Measurements from ENCODE around the gene CMTM3. TPM values are rescaled to one million over a fixed set of nuclear protein-coding genes. Genes with fewer than 3 reads are reported as not detected.
"Not testable (repeated sequence)": the region's sequence is repeated elsewhere in the genome, so short reads cannot be mapped to it uniquely, and the experiment has no call there.

The CMTM3 gene
- polyA plus RNA-seq, 3 donors = 53.5 to 70.2 (median 65.5) TPM

DNA sequence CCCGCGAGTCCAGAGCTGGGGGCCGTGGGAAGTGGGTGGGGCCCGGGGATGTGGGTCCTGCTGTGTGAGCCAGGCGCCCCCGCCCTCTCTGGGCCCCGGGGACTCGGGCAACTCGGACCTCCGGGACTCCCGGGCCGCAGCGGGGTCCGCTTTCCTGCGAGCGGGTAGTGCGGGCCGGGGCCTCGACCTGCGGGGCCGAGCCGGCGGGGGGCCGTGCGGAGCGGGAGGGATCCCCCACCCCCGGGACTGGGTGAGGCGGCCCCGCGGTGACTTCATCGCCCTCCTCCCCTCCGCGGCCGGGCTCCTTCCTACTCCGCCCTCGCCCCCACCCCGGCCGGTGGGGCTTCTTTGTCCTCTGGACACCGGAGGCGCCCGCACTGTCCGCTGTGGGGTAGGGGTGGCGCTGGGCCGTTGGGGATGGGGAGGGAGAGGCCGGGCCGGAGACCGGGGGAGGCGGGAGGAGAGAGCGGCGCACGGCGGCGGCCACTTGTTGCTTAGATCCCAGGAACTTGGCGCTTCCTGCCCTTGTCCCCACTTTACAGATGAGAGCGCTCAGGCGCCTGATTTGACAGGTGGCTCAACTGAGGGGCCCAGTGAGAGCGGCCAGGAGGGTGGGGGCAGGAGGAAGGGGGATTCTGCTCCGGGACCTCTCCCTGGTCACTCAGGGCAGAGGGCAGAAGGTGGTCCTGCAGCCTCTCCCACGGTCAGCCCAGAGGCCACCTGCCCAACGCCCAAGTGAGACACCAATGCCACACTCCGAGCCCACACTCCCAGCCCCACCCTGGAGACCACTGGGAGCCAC is 874 bp downstream of the CMTM3 start:
- DNase-seq = peak; percentile 47

DNA sequence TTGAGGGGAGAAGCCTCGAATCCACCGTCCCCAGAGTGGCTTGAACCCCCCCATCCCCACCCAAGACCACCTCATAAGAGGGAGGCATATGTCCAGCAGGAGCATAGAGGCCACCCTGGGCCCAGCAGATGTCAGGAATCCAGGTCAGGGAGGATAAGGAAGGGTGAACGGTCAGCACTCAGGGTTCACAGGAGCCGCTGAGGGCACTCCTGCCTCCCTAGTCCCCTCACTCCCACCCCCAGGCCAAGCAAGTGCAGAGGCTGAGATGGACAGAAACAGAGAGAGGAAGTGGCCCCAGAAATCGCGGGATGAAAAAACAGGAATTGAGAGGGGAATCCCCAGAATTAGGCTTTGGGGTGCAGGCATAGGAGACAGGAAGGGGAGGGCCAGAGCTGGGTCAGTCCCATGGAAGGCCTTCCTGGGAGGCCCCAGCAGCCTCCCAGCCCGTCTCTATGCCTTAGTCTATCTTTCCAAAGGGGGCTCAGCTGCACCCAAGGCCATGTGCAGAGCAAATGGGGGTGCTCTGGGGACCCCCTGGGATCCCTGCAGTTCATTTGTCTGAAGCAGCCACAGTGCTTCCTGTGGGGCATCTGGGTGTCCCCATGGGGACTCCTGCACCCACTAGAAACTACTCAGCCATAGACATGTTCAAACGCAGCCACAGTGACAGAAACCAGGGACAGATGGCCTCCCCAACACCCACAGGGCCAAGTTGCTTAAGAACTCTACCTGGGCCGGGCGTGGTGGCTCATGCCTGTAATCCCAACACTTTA is 1.7 kb downstream of the CMTM3 start:
- DNase-seq = no peak

DNA sequence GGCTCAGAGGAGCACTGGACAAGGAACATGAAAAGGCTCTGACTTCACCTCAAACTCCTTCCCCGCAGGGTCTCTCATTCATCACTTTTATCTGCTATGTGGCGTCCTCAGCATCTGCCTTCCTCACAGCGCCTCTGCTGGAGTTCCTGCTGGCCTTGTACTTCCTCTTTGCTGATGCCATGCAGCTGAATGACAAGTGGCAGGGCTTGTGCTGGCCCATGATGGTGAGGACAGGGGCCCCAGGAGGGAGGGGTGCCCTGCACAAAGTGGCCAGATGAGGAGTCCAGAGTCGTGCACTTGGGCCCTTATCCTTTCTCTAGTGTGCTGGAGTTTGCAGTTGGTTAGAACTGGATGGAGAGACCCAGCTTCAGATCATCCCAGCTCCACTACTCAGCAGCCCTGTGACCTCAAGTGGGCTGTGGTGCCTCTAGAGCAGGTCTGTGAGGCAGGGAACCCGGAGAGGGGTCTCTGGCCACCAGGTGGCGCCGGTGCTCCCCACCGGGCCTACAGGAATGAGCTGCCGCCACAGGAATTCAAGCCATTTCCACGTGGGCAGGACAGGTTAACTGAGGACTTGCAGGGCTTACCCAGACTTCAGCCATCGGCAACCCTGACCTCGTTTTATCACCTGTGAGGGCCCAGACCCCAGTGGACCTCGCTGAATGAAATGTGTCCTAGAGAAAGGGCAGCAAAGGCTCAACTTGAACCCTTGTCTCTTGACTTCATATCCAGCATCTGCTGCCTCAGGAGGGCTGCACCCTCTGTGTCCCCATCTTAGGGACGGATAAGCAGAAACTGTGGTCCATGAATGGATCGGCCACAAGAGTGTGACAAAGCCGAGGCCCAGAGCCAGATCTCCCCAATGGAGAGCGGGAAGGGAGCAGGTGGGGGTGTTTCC is 4.0 kb downstream of the CMTM3 start:
- peak; percentile 85 for DNase-seq

DNA sequence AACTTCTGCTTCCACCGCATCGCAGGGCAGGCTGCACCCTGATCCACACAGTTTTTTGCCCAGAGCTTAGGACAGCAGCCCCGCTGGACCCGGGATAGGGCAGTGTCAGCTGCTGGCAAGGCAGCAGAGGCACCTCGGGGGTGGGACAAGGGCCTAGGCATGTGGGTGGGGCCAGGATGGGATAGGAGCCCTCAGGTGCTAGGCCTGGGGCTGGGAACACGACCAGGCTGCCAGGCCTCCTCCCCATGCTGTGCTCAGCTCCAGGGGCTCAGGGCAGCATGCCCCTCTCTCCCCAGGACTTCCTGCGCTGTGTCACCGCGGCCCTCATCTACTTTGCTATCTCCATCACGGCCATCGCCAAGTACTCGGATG is 4.6 kb downstream of the CMTM3 start:
- DNase-seq = no peak

DNA sequence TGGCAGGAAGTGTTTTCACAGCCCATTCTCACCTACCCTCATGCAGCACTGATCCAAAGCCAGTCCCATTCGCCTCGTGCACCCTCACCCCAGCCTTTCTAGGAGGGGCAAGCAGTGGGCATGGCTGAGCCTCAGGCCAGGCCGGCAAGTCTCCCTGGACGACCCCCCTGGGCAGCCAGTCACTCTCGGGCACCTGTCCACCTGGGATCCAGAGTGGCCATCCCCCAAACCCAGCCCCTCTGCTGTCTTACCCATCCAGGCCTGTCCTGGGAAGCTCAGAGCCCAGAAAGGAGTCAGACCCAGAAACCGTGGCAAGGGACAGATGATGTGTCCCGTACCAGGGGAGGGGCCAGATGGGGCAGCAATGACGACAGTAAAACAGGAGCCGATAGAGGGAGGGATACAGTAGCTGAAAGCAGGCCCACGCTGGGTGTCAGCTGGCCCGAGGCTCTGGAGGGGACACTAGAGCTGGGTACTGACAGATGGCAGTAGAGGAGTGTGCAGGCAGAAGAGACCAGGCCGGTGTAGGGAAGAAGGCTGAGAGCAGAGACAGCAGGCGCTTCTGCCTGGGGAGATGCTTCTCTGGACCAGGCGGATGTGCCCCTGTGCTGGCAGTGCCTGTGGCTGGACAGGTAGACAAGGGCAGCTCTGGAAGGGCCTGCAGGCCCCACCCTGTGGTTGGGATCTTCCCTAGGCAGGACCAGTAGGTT is 5.8 kb downstream of the CMTM3 start:
- DNase-seq = no peak

DNA sequence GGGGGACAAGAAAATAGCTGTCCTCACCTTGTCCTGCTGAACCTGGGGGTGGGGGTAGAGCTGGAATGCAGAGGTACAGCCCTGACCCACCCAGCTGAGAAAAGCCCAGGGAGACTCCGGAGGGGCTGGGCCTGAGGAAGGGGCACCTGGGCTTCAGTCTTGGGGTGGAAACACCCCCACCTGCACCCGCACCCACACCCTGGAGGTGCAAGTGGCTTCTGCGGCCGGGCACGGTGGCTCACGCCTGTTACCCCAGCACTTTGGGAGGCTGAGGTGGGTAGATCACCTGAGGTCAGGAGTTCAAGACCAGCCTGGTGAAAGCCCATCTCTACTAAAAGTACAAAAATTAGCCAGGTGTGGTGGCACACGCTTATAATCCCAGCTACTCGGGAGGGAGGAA is 7.4 kb downstream of the CMTM3 start:
- not testable (repeated sequence) for DNase-seq

DNA sequence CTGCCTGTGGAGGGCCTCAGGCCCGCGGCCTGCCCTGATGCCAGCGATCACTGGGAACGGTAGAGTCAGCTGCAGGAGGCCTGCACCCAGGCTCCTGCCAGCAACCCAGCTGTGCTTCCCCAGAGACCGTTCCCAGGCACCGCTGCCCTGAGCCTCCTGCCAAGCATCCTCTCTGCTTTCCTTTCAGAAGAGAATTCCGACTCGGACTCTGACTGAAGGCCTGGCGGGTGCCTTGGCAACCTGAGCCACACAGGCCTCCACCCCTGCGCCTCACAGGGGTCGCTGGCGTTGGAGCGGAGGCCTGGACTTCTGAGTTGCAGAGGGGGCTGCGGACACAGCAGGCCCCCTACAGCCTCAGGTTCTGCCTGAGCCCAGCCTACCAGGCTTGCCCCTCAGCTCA is 7.9 kb downstream of the CMTM3 start:
- no peak for DNase-seq

DNA sequence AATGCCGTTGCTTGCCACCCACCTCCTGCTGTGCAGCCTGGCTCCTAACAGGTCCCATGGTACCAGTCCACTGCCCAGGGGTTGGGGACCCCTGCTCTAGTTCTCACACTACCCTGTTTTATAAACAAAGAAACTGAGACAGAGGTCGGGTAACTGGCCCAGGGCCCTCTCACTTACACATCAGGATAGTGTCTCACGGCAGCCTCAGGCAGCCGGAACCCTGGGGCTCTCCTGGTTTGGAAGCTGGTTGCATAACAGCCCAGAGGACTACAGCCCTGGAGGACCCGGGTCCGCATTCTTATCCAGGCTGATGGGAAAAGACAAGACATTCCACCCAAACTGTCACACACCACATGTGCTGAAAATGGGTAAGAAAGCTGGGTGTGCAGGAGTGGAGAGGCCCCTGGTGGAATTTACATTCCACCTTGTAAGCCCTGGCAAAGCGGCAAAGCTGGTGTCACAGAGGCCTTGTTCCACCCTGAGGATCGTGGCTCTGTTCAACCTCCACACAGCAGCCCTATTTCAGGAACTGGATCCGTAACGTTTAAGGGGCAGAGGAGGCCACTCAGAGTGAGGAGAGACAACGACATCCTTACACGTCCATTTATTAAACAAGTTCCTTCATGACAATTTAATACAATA is 9.8 kb downstream of the CMTM3 start:
- DNase-seq = no peak

DNA sequence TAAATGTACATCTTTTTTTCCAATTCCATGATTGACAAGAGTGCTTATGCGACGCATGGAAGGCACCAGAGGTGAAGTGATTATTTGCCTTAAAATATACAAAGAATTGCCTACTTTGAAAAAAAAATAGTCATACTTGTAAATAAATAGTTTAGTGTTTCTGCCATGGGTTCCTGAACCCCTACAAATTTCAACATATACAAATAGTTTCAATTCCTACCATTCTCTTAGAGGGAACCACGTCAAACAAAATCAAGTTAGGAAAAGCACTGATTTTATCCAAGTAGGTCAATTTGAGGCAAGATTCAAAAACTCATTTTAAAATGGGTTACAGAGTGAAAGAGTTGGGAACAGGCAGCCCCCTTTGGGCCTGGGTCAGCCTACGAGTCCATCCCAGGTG is 11.7 kb downstream of the CMTM3 start:
- no peak for DNase-seq

DNA sequence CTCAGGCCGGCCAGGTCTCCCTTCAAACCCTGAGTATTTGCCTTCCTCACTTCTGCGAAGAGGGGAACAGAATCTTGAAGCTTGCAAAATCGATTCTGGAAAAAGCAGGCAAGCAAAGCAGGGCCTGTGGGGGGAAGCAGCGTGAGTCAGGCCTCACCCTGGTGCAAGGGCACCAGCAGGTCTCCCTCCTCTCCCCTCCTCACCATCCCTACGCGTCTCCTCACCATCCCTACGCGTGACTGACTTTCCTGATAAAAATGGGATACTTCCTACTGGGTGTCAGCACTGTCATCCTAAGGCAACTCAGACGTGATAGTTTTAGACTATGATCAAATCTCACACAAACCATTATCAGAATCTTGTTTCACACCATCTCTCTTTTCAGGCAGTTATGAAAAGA is 12.1 kb downstream of the CMTM3 start:
- no peak for DNase-seq

DNA sequence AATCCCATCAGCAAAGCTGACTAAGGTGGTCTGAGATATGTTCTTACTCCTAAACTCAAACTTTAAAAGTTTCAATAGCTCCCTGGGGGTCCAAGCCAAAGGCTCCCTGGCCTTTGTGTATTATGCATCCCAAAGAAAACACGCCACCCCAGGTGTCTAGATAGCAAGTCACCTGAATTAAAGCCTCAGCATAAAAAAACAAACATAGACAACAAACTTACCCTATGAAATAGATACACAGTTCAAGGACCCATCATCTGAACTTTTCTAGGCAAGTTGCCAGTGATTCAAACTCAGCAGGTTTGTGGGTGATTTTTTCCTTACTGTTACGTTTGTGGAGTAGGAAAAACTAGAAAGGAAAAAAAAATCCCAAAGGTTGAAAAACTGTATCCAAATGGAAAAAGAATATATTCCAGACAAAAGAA is 12.5 kb downstream of the CMTM3 start:
- DNase-seq = no peak

DNA sequence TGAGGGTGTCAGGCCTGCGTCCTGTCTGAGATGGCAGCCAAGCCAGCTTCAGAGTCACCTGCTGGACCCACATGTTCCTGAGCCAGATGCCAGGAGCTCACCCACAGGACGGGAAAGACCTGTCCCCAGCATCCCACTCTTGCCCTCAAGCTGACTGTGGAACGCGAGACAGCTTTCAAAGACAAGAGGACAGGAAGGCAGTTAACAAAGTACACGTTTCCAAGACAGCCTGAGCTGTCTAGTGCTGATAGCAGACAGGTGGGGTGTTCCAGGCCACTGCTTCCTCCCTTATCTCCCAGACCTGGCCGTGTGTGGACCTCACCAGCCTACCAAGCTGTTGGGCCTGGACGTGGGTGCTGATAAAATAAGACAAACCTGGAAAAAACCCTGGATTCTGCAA is 13.2 kb downstream of the CMTM3 start:
- DNase-seq = no peak

DNA sequence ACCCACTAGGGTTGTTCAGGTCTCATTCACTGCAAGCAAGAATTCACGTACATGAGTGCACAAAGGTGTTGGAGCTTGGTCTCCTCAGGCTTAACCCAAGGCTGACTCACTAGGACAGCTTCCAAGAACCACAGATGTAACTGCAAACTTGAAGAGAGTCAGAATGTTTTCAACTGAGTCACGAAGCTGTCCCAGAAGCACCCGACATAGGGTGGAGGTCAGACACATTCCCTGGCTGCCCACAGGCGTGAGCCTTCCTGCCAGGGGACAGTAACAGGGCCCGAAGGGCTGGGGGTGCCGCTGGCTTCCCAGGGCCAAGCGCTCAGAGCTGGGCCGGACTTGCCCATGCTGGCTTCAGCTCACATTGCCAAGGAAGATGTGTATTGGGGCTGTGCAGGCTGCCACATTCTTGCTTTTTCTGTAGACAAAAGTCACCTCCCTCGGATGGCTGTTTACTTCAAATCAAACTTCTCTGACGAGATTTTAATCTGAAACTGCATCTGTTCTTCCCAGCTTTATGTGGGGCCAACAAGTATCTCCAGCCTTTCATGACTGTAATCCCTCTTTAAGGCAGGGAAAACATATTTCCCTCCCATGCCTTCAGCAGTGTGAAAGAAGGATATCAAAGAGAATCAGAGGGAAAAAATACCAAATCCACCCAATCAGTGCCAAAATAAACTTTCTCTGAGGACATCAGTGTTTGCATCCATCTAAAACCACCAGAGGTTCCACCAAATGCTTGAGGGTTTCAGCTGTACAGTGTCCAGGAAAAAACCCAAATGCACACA is 14.3 kb downstream of the CMTM3 start:
- no peak for DNase-seq

DNA sequence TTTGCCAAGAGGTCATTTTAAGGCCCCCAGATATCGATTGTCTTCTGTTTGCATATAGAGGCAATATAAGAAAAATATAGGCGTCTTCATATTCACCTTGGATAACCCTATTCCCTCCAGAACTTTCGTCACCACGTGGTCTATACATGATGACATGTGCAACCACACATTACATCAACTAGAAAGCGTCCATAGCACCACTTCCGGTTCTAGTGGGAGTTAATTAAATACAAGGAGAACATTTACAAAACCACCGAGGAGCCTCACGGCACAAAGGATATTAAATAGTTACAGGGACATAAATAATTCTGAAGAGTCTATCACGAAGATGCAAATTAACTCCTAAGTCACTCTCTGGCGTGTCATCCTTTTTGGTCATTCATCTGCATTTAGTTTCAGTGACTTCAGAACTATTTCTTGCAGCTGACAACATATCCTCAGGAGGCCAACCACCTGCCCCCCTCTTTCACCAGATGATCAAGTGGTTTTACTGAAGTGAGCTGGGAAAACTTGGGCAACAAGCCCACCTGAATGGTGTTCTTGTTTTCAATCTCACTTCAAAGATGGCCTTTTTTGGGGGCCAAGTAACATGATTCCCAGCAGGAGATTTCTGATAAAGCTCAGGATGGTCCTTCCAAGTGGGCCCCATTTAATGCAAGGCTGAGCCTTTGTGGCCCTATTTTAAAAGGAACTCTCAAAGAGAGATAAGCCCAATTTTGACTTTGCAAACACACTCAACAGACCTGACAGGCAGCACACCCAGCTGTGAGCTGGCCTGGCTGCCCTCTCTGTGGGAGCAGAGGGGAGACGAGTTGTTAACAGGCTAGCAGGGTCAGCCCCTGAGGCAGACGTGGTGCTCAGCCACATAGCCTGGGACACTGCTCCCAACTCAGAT is 15.3 kb downstream of the CMTM3 start:
- no peak for DNase-seq

DNA sequence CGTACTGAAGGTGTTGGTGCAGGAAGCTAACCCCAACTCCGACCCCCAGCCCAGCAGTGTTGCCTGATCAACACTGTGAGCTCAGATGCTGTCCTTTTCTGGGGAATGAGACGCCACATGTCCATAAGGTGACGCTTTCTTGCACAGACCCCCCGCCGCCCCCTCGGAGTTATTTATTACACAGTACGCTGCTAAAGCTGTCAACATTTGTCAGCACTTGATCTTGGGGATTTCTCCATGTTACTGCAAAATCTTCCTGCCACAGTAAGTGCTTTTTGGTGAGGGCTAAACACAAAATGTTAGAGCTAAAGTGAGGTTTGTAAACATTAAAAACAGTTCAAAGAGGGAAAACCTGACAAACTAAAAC is 15.9 kb downstream of the CMTM3 start:
- DNase-seq = no peak

DNA sequence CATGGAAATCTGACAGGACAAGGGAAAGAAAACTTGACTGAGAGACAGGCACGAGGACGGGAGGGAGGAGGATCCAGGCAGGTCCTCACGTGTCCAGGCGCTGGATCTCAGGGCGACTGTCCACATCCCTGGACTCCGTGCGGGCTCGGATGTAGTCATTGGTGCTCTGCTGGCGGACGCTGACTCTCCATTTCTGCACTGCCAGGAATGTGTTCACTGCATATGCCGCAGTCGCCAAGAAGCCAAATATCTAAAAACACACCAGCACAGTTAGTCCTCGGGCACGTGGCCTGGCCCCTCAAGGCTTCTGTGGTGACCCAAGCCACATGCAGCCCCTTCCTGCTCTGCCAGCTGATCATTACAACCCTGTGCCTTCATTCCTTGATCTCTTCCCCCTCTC is 17.5 kb downstream of the CMTM3 start:
- DNase-seq = no peak

DNA sequence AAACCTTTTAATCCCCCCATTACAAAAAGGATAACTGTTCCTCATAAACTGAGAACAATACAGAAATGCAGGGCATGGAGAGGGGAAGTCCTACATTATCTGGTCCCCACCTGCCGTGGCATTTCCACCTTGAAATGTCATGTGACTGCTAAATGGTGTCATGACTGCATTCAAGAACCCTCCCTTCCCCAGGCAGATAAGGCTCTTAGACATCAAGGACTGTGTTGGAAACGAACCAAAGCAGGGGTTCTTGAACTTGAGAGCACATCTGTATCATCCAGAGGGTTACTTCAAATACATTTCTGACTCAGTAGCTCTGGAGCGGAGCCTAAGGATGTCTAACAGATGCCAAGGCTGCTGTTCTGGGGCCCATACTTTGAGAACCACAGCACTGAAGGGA is 18.4 kb downstream of the CMTM3 start:
- no peak for DNase-seq

DNA sequence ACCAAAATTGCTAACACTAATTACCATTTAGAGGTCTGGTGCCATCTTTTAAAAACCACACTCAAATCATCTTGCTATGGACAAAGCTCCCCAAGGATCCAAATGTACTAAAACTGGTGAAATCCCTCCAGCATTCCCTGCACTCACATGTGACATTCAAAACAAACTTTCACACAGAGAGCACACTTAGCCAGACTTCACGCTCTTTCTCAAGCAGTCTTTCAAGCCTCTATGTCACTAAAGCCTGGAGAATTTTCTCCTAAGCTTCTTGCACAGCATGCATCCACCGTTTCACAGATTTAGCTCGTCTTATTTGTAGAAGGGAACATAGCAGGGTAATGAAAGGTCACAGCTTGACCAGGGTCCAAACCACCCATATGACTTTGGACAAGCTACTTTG is 19.3 kb downstream of the CMTM3 start:
- no peak for DNase-seq

DNA sequence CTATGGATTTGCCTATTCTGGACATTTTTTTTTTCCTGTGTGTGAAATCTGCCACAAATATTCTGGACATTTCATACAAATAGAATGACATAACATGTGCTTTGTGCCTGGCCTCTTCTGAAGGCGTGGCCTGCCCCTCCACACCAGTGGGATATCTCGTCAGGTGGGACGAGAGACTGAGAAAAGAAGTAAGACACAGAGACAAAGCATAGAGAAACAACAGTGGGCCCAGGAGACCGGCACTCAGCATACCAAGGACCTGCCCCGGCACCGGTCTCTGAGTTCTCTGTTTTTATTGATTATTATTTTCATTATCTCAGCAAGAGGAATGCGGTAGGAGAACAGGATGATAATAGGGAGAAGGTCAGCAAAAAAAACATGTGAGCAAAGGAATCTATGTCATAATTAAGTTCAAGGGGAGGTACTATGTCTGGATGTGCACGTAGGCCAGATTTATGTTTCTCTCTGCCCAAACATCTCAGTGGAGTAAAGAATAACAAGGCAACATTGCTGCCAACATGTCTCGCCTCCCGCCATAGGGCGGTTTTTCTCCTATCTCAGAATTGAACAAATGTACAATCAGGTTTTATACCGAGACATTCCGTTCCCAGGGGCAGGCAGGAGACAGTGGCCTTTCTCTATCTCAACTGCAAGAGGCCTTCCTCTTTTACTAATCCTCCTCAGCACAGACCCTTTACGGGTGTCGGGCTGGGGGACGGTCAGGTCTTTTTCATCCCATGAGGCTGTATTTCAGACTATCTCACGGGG is 23.3 kb downstream of the CMTM3 start:
- not testable (repeated sequence) for DNase-seq
